Epidermal melanocyte (primary cell): ENCODE data around the gene NOXA1.

ENCODE experiments used
- DNase-seq: peaks from one replicate; pipeline ENCODE4 v3.0.0; 2011; ENCODE audit warnings: low spot score; ENCODE audit not compliant: insufficient read length

Gene NOXA1

GRCh38 chr9:137387114-137387890 is 35.9 kb upstream of the NOXA1 start:
- no peak for DNase-seq

GRCh38 chr9:137387891-137388560 is 35.2 kb upstream of the NOXA1 start:
- DNase-seq = no peak

GRCh38 chr9:137388589-137389427 is 34.4 kb upstream of the NOXA1 start:
- DNase-seq = no peak

GRCh38 chr9:137389428-137389746 is 33.8 kb upstream of the NOXA1 start:
- no peak for DNase-seq

- DNase-seq = no peak
Observed at GRCh38 chr9:137390553-137391410, 32.4 kb upstream of the NOXA1 start.

GRCh38 chr9:137391411-137391754 is 31.8 kb upstream of the NOXA1 start:
- no peak for DNase-seq

- DNase-seq = no peak
Observed at GRCh38 chr9:137392232-137393007, 30.8 kb upstream of the NOXA1 start.

- no peak for DNase-seq
Observed at GRCh38 chr9:137393176-137394150, 29.7 kb upstream of the NOXA1 start.

- DNase-seq = no peak
Observed at GRCh38 chr9:137394866-137395665, 28.1 kb upstream of the NOXA1 start.

GRCh38 chr9:137395666-137396010 is 27.6 kb upstream of the NOXA1 start:
- DNase-seq = no peak

GRCh38 chr9:137396227-137396626 is 27.0 kb upstream of the NOXA1 start:
- no peak for DNase-seq

- DNase-seq = no peak
Observed at GRCh38 chr9:137396634-137397367, 26.4 kb upstream of the NOXA1 start.

- no peak for DNase-seq
Observed at GRCh38 chr9:137397675-137398423, 25.3 kb upstream of the NOXA1 start.

GRCh38 chr9:137398561-137399468 is 24.4 kb upstream of the NOXA1 start:
- DNase-seq = no peak

- DNase-seq = no peak
Observed at GRCh38 chr9:137402746-137403145, 20.4 kb upstream of the NOXA1 start.

- DNase-seq = no peak
Observed at GRCh38 chr9:137403269-137403668, 19.9 kb upstream of the NOXA1 start.
